Erythroblast (primary cell): ENCODE results near the gene SH2D5.

Experiments used
- GATA1 ChIP-seq: IDR thresholded peaks from 2 replicates; pipeline ENCODE4 v1.6.1; 2011; ENCODE audit warnings: low read depth, mild to moderate bottlenecking, control low read depth, low read length, moderate library complexity
- POLR2A ChIP-seq: IDR thresholded peaks from 2 replicates; pipeline ENCODE4 v1.6.1; 2011; ENCODE audit warnings: mild to moderate bottlenecking, low read length

- TF ChIP-seq POLR2A (no peak), GATA1 (no peak)
Observed at GRCh38 chr1:20716232-20716631, 16.3 kb downstream of the SH2D5 start.
